ENCODE measurements around the gene TJAP1.

TJAP1 gene

DNA sequence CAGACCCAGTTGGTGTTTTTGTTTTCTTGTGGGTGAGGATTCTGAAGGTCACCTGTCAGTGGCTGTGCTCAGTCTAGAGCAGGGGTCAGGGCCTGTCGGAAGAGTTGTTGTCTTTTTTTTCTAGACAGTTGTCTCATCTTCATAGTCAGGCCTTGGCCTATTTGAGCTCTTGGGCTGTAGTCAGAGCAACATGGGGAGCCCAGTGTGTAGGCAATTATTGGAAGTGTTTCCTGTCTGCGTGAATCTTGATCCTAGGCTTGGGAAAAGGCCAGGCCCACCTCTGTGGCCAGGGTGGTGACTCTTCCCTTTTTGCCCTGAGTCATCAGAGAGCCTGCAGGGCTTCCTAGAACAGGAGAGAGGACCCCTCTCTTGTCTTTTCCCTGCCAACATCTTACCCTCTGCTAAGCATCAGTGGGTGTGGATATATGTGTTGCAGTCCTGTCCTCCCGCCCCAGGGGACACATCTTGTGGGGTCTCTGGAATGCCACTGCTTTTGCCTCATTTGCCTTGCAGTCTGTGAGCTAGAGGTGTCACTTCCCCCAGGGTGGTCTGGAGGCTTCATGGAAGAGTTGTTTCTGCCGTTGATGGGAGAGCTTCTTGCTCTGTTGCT is 11.4 kb downstream of the TJAP1 start:
- no peak overlapping the region for H3K4me3 ChIP-seq (replicated peaks; ENCODE audit: insufficient read depth, low read length)
- H3K27me3 ChIP-seq (ENCODE audit: insufficient read depth, poor library complexity, severe bottlenecking) = no peaks in the 10 kb centered on the region
- DNase-seq (ENCODE audit: low read depth in 1 of 2, low spot score in 1 of 2) = no peak
- no peak overlapping the region for H3K27ac ChIP-seq (replicated peaks)
- TF ChIP-seq, protein P1, sequence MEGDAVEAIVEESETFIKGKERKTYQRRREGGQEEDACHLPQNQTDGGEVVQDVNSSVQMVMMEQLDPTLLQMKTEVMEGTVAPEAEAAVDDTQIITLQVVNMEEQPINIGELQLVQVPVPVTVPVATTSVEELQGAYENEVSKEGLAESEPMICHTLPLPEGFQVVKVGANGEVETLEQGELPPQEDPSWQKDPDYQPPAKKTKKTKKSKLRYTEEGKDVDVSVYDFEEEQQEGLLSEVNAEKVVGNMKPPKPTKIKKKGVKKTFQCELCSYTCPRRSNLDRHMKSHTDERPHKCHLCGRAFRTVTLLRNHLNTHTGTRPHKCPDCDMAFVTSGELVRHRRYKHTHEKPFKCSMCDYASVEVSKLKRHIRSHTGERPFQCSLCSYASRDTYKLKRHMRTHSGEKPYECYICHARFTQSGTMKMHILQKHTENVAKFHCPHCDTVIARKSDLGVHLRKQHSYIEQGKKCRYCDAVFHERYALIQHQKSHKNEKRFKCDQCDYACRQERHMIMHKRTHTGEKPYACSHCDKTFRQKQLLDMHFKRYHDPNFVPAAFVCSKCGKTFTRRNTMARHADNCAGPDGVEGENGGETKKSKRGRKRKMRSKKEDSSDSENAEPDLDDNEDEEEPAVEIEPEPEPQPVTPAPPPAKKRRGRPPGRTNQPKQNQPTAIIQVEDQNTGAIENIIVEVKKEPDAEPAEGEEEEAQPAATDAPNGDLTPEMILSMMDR (IDR thresholded peaks at IDR 0.05; ENCODE audit: insufficient read depth, low read length) = no peak
- TF ChIP-seq, protein P2, sequence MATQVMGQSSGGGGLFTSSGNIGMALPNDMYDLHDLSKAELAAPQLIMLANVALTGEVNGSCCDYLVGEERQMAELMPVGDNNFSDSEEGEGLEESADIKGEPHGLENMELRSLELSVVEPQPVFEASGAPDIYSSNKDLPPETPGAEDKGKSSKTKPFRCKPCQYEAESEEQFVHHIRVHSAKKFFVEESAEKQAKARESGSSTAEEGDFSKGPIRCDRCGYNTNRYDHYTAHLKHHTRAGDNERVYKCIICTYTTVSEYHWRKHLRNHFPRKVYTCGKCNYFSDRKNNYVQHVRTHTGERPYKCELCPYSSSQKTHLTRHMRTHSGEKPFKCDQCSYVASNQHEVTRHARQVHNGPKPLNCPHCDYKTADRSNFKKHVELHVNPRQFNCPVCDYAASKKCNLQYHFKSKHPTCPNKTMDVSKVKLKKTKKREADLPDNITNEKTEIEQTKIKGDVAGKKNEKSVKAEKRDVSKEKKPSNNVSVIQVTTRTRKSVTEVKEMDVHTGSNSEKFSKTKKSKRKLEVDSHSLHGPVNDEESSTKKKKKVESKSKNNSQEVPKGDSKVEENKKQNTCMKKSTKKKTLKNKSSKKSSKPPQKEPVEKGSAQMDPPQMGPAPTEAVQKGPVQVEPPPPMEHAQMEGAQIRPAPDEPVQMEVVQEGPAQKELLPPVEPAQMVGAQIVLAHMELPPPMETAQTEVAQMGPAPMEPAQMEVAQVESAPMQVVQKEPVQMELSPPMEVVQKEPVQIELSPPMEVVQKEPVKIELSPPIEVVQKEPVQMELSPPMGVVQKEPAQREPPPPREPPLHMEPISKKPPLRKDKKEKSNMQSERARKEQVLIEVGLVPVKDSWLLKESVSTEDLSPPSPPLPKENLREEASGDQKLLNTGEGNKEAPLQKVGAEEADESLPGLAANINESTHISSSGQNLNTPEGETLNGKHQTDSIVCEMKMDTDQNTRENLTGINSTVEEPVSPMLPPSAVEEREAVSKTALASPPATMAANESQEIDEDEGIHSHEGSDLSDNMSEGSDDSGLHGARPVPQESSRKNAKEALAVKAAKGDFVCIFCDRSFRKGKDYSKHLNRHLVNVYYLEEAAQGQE (IDR thresholded peaks at IDR 0.05; ENCODE audit: insufficient replicate concordance, low read depth) = no peak
- no peak for TF ChIP-seq POLR2AphosphoS5 (IDR thresholded peaks at IDR 0.05; ENCODE audit: low read depth)
- TF ChIP-seq GABPA (IDR thresholded peaks at IDR 0.05; ENCODE audit: low read depth) = no peak
- TF ChIP-seq SPI1 (IDR thresholded peaks at IDR 0.05; ENCODE audit: borderline replicate concordance, low read depth) = no peak

DNA sequence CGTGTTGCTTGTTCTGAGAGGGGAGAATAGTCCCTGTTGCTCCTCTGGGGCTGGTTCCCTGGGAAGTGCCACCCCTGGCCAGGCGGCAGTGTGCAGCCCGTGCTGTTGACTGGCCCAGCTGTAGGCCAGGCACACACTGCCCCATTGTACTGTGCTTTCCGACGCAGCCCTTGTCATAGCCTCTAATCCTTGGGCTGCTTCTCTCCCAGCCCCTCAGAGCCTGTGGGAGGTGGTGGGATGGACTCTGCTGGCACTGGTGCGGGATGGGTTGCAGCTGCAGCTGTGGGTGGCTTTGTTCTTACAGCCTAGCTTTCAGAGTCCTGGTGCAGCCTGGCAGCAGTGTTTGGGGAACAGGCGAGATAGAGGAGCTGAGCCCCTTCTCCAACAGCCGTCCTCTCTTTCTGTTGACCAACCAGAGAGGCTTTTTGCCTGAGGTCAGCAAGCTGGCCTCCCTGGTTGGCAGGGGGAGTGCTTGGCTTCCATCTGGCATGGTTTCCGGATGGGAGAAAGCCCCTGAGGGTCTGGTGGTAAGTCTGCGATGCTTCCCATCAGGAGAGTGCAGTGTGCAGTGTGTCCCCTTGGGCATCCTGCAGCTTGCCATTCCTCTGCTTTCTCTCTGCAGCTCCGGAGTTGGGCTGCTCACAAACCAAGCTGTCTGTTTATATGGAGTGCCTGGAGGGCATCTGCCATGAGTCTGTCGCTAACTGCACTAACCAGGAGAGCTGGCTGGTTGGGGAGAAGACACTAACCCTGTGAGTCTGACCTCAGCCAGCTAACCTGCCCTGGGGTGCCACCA is 12.1 kb downstream of the TJAP1 start:
- Histone ChIP-seq H3K4me3 (replicated peaks; ENCODE audit: insufficient read depth, low read length) (no peak overlapping the region), H3K27ac (replicated peaks) (no peak overlapping the region), H3K27me3 (ENCODE audit: insufficient read depth, poor library complexity, severe bottlenecking) (no peaks in the 10 kb centered on the region)
- no peak for DNase-seq (ENCODE audit: low read depth in 1 of 2, low spot score in 1 of 2)
- no peak for TF ChIP-seq SPI1 (IDR thresholded peaks at IDR 0.05; ENCODE audit: borderline replicate concordance, low read depth)
- TF ChIP-seq, protein P1 (IDR thresholded peaks at IDR 0.05; ENCODE audit: insufficient read depth, low read length) = no peak
- TF ChIP-seq POLR2AphosphoS5 (IDR thresholded peaks at IDR 0.05; ENCODE audit: low read depth) = no peak
- TF ChIP-seq GABPA (IDR thresholded peaks at IDR 0.05; ENCODE audit: low read depth) = no peak
- TF ChIP-seq, protein P2 (IDR thresholded peaks at IDR 0.05; ENCODE audit: insufficient replicate concordance, low read depth) = no peak

GRCh38 chr6:43490523-43490939 is 13.2 kb downstream of the TJAP1 start:
- no peak overlapping the region for H3K4me3 ChIP-seq (replicated peaks; ENCODE audit: insufficient read depth, low read length)
- H3K27me3 ChIP-seq (ENCODE audit: insufficient read depth, poor library complexity, severe bottlenecking) = no peaks in the 10 kb centered on the region
- no peak overlapping the region for H3K27ac ChIP-seq (replicated peaks)
- DNase-seq (ENCODE audit: low read depth in 1 of 2, low spot score in 1 of 2) = no peak
- TF ChIP-seq SPI1 (IDR thresholded peaks at IDR 0.05; ENCODE audit: borderline replicate concordance, low read depth) = no peak
- TF ChIP-seq, protein P2 (IDR thresholded peaks at IDR 0.05; ENCODE audit: insufficient replicate concordance, low read depth) = no peak
- no peak for TF ChIP-seq POLR2AphosphoS5 (IDR thresholded peaks at IDR 0.05; ENCODE audit: low read depth)
- TF ChIP-seq, protein P1 (IDR thresholded peaks at IDR 0.05; ENCODE audit: insufficient read depth, low read length) = no peak
- TF ChIP-seq GABPA (IDR thresholded peaks at IDR 0.05; ENCODE audit: low read depth) = no peak

All from HL-60 (cell line).